K562 (cell line): ENCODE measurements around the gene KRTAP17-1. TPM values are rescaled to one million over a fixed set of nuclear protein-coding genes. Genes with fewer than 3 reads are reported as not detected.

Source experiments
- ATAC-seq: fragments of 200-7000 bp; cut with Tn5 transposase; 3 replicates; pipeline ENCODE4 v1.9.1; 2020; ENCODE audit warnings: moderate library complexity
- BruUV-seq: library from RNA; stranded (reverse); fragments of 400-500 nt; replicated peaks from 2 replicates; lab custom pipeline; 2021; lab: Mats Ljungman, UMichigan
- CTCF ChIA-PET: fragments of 300-600 bp; formaldehyde crosslinking; extraction: SDS; loops from one replicate; lab custom pipeline; 2021; ENCODE audit warnings: low intra/inter-chr PET ratio; lab: Yijun Ruan, JAX
- POLR2A ChIA-PET: fragments of 300-600, 350-650 bp; sonication (Branson Sonifier 250); formaldehyde crosslinking; extraction: SDS; loops from one replicate; lab custom pipeline; 2021; ENCODE audit warnings: antibody characterized with exemption, inconsistent platforms; lab: Yijun Ruan, JAX
- DNase-seq, 4 experiments: peaks; one replicate each; pipeline versions ENCODE4 v3.0.0 to v3.0.0-alpha.2; 2011 to 2018; ENCODE audit warnings: low spot score in 3 of 4, mixed read lengths in 3 of 4; ENCODE audit errors: extremely low read depth in 1 of 4
- FAIRE-seq: peaks from 2 replicates; lab custom pipeline; 2011; peaks lifted over from hg19 to GRCh38; lab: Jason Lieb, UNC
- H2AFZ ChIP-seq: 2 replicates; pipeline ENCODE4 v1.6.0; 2011; ENCODE audit warnings: low read depth, low read length, control low read depth, inconsistent platforms
- H3K27ac ChIP-seq: fragments of 200-600 bp; 3 replicates; pipeline ENCODE4 v1.8.0; 2011; ENCODE audit warnings: low read depth, mild to moderate bottlenecking, control low read depth, inconsistent platforms, low read length, moderate library complexity, mixed read lengths; ENCODE audit errors: extremely low read depth
- H3K27me3 ChIP-seq, 2 experiments: fragments of 300-600 bp in 1 of 2; 2 replicates in 1 of 2; 3 replicates in 1 of 2; pipeline versions ENCODE4 v1.6.0 to v1.8.0; 2011; ENCODE audit warnings: inconsistent platforms in 2 of 2, low read length in 2 of 2, mild to moderate bottlenecking in 1 of 2, mixed read lengths in 1 of 2, moderate library complexity in 1 of 2; ENCODE audit not compliant: control insufficient read depth in 2 of 2, insufficient read depth in 2 of 2
- H3K36me3 ChIP-seq: fragments of 300-600 bp; 3 replicates; pipeline ENCODE4 v1.8.0; 2011; ENCODE audit warnings: mild to moderate bottlenecking, low read length, inconsistent platforms; ENCODE audit not compliant: control insufficient read depth, insufficient read depth
- H3K4me1 ChIP-seq, 2 experiments: fragments of 200-600 bp in 1 of 2; replicated peaks in 1 of 2; 2 replicates in 1 of 2; 3 replicates in 1 of 2; pipeline versions ENCODE4 v1.5.1 to v1.8.0; 2011; ENCODE audit warnings: inconsistent platforms in 2 of 2, low read length in 2 of 2, mild to moderate bottlenecking in 1 of 2, mixed read lengths in 1 of 2, moderate library complexity in 1 of 2; ENCODE audit not compliant: control insufficient read depth in 2 of 2, insufficient read depth in 2 of 2
- H3K4me2 ChIP-seq: 2 replicates; pipeline ENCODE4 v1.6.1; 2011; ENCODE audit warnings: low read length, control low read depth, inconsistent platforms, mixed read lengths; ENCODE audit not compliant: insufficient read depth
- H3K4me3 ChIP-seq: fragments of 200-600 bp; sonication (generic), shearing (Covaris generic); 2 replicates; pipeline ENCODE4 v1.5.1; 2016; ENCODE audit warnings: control low read depth, inconsistent platforms
- H3K79me2 ChIP-seq: fragments of 200-600 bp; 3 replicates; pipeline ENCODE4 v1.8.0; 2011; ENCODE audit warnings: low read length, inconsistent platforms; ENCODE audit not compliant: control insufficient read depth, insufficient read depth
- H3K9ac ChIP-seq, 2 experiments: 2 replicates each; pipeline versions ENCODE4 v1.6.0 to v1.6.1; 2011; ENCODE audit warnings: low read depth in 2 of 2, low read length in 2 of 2, control low read depth in 1 of 2, inconsistent platforms in 1 of 2, mild to moderate bottlenecking in 1 of 2, mixed read lengths in 1 of 2; ENCODE audit not compliant: insufficient read depth in 1 of 2
- H3K9me1 ChIP-seq: one replicate; pipeline ENCODE4 v1.6.0; 2011; ENCODE audit warnings: inconsistent platforms, mild to moderate bottlenecking, low read length, moderate library complexity; ENCODE audit not compliant: control insufficient read depth, insufficient read depth
- H3K9me3 ChIP-seq: replicated peaks from 2 replicates; pipeline ENCODE4 v1.5.1; 2011; ENCODE audit warnings: low read depth, low read length, inconsistent platforms; ENCODE audit not compliant: control insufficient read depth, insufficient read depth
- H4K20me1 ChIP-seq: replicated peaks from 2 replicates; pipeline ENCODE4 v1.6.1; 2011; ENCODE audit warnings: low read length, inconsistent platforms, mixed read lengths; ENCODE audit not compliant: control insufficient read depth, insufficient read depth
- ATF7 ChIP-seq: fragments of 450-650 bp; IDR thresholded peaks from 2 replicates; pipeline ENCODE4 v1.7.1; 2014; ENCODE audit warnings: mild to moderate bottlenecking, moderate library complexity
- CGGBP1 ChIP-seq: fragments of 250-450 bp; sonication (Bioruptor Pico); IDR thresholded peaks from 2 replicates; pipeline ENCODE4 v1.9.0; 2021; ENCODE audit warnings: mild to moderate bottlenecking
- ELF4 ChIP-seq: fragments of 450-650 bp; formaldehyde crosslinking; IDR thresholded peaks from 2 replicates; pipeline ENCODE4 v1.4.0; 2022; ENCODE audit warnings: missing genetic modification characterization
- GTF2F1 ChIP-seq: IDR thresholded peaks from 2 replicates; pipeline ENCODE4 v1.6.1; 2011; ENCODE audit warnings: low read depth, low read length, improper control_type of control experiment
- IRF2 ChIP-seq: sonication (generic); formaldehyde crosslinking; IDR thresholded peaks from 2 replicates; pipeline ENCODE4 v1.8.1; 2022; ENCODE audit warnings: mild to moderate bottlenecking, missing genetic modification reagents
- NCOA4 ChIP-seq: fragments of 450-650 bp; IDR thresholded peaks from 2 replicates; pipeline ENCODE4 v1.6.1; 2018; ENCODE audit warnings: mild to moderate bottlenecking; ENCODE audit not compliant: partially characterized antibody
- RAD51 ChIP-seq: fragments of 450-650 bp; IDR thresholded peaks from 2 replicates; pipeline ENCODE4 v1.7.1; 2016; ENCODE audit warnings: low read depth, mild to moderate bottlenecking, borderline replicate concordance
- RBM39 ChIP-seq: fragments of 200-400 bp; formaldehyde crosslinking; optimal IDR thresholded peaks from 2 replicates; pipeline ENCODE3; 2018; ENCODE audit warnings: low read depth, low read length
- SMARCA4 ChIP-seq: fragments of 450-650 bp; IDR thresholded peaks from 2 replicates; pipeline ENCODE4 v1.6.1; 2016
- ZNF217 ChIP-seq: sonication (generic); formaldehyde crosslinking; IDR thresholded peaks from 2 replicates; pipeline ENCODE4 v1.8.0; 2022; ENCODE audit warnings: mild to moderate bottlenecking, missing genetic modification reagents
- ZNF224 ChIP-seq: sonication (generic); formaldehyde crosslinking; IDR thresholded peaks from 2 replicates; pipeline ENCODE4 v1.8.0; 2022; ENCODE audit warnings: mild to moderate bottlenecking, missing genetic modification reagents
- ZNF639 ChIP-seq, 2 experiments: fragments of 200-800 bp in 1 of 2; sonication (Bioruptor generic) in 1 of 2; sonication (generic) in 1 of 2; formaldehyde crosslinking in 1 of 2; IDR thresholded peaks in 1 of 2; conservative IDR thresholded peaks in 1 of 2; 2 replicates each; pipeline versions ENCODE4 v1.5.0 to v1.6.1; 2016 to 2020; ENCODE audit warnings: missing compliant biosample characterization in 1 of 2, missing genetic modification characterization in 1 of 2, missing genetic modification reagents in 1 of 2
- ZNF717 ChIP-seq: fragments of 250-450 bp; sonication (Bioruptor Pico); IDR thresholded peaks from 2 replicates; pipeline ENCODE4 v1.5.0; 2021
- WGBS: fragments of 100-300 bp; shearing (Covaris generic); methylation state at CpG from one replicate; pipeline ENCODE4 v1.1.6; 2016; ENCODE audit warnings: low coverage, mixed read lengths; ENCODE audit not compliant: insufficient coverage; ENCODE audit errors: missing lambda C conversion rate; 5-methylcytosine and 5-hydroxymethylcytosine counted together
- in situ Hi-C: fragments of 300-500 bp; cut with MboI; formaldehyde crosslinking; loops from 4 replicates; pipeline ENCODE4 v1.15.0; 2018; ENCODE audit warnings: inconsistent platforms, mixed read lengths
- intact Hi-C: fragments of 100-400 bp; cut with micrococcal nuclease; formaldehyde crosslinking; loops from 2 replicates; pipeline ENCODE4 v1.14.2; 2022
- polyA plus RNA-seq, 8 experiments: library from polyadenylated mRNA; depleted of rRNA in 4 of 8; stranded (reverse) in 5 of 8; unstranded in 3 of 8; fragments of >200 nt; fragmentation: Nextera tagmentation in 2 of 8; fragmentation: Illumina TruSeq in 1 of 8; extraction: Ambion mirVana in 2 of 8; extraction: Trizol in 1 of 8; gene quantifications; 2 replicates each; pipeline versions ENCODE4 v1.2.1 to v1.2.3, GENCODE V29; 2011 to 2014; ENCODE audit warnings: inconsistent platforms in 1 of 8, missing spikeins in 1 of 8
- total RNA-seq, 7 experiments: library from RNA; depleted of rRNA in 6 of 7; stranded (reverse); fragments of >200 nt in 6 of 7; fragmentation: Illumina TruSeq in 2 of 7; extraction: Trizol in 2 of 7; gene quantifications; 2 replicates each; pipeline versions ENCODE4 v1.2.1 to v1.2.3, GENCODE V29; 2011 to 2021; ENCODE audit warnings: low replicate concordance in 1 of 7

Gene KRTAP17-1
- total and polyA plus RNA-seq, 9 of the 15 experiments (the other 6 are each of a cell fraction or from before 2014, with no cell fraction given) = not detected

DNA sequence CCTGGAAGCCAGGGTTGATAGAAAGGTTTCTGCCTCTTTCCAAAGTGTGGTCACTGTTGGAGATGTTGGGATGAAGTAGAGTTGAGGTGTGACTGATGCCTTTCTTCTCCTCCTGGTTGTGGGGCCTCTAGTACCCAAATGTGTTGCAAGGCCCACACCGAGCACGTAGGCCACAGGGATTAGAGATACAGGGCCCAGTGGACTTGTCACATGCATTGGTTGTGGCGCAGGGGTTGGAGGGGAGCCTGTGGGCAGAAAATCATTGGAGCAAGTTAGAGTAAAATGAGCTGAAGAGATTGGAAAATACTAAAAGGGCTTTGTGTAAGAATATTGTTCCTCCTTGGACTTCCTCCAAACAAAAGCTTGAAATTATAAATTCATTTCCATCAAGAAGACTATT, 30.5 kb upstream of the KRTAP17-1 start:
- WGBS = 10% methylated on average over 3 of the region's 3 CpGs

GRCh38 chr17:41343029-41343428, 27.5 kb upstream of the KRTAP17-1 start:
- Histone ChIP-seq H3K4me2 (no peak overlapping the region), H3K27me3 (no peaks in the 10 kb centered on the region), H4K20me1 (no peaks in the 10 kb centered on the region), H3K4me3 (no peak overlapping the region), H2AFZ (no peak overlapping the region), H3K9ac (no peak overlapping the region), H3K9me3 (no peaks in the 10 kb centered on the region), H3K36me3 (no peaks in the 10 kb centered on the region), H3K27ac (no peak overlapping the region), H3K79me2 (no peaks in the 10 kb centered on the region), H3K4me1 (no peaks in the 10 kb centered on the region), H3K9me1 (no peaks in the 10 kb centered on the region)
- in situ Hi-C loops (no loop called here), intact Hi-C loops (no loop called here)
- DNase-seq = no peak
- no peak for FAIRE-seq
- 0% methylated on average over 3 of the region's 3 CpGs for WGBS
- POLR2A ChIA-PET = interaction anchor here (0.7 kb wide), 1 partner anchor 960 kb away, joined by 3 read pairs; no protein-coding TSS in a partner anchor
- ATAC-seq = no peak
- BruUV-seq = no TSS peak
- CTCF ChIA-PET = no interaction called here
- no peak for TF ChIP-seq ZNF717
- no peak for TF ChIP-seq ZNF224 (CRISPR knock-in tag)
- TF ChIP-seq CGGBP1 = no peak
- no peak for TF ChIP-seq GTF2F1
- no peak for TF ChIP-seq SMARCA4
- TF ChIP-seq ZNF639 (CRISPR knock-in tag; conservative IDR thresholded peaks at IDR 0.05 in 1 of 2, IDR thresholded peaks at IDR 0.05 in 1 of 2) = no peak
- no peak for TF ChIP-seq IRF2
- no peak for TF ChIP-seq ZNF217 (CRISPR knock-in tag)
- no peak for TF ChIP-seq ATF7

More for the DNA sequence above, 30.5 kb upstream of the KRTAP17-1 start:
- Histone ChIP-seq H3K9me3 (no peaks in the 10 kb centered on the region), H3K4me1 (no peaks in the 10 kb centered on the region), H3K79me2 (no peaks in the 10 kb centered on the region), H3K9ac (no peak overlapping the region), H2AFZ (no peak overlapping the region), H3K4me2 (no peak overlapping the region), H3K9me1 (no peaks in the 10 kb centered on the region), H3K27me3 (no peaks in the 10 kb centered on the region), H3K27ac (no peak overlapping the region), H3K36me3 (no peaks in the 10 kb centered on the region), H3K4me3 (no peak overlapping the region), H4K20me1 (no peaks in the 10 kb centered on the region)
- intact Hi-C loops = no loop called here
- no peak for FAIRE-seq
- ATAC-seq = no peak
- no peak for DNase-seq
- in situ Hi-C loops = no loop called here
- POLR2A ChIA-PET = interaction anchor here (1.1 kb wide), 1 partner anchor 10 kb away, joined by 5 read pairs; no protein-coding TSS in a partner anchor
- no TSS peak for BruUV-seq
- TF ChIP-seq RBM39 = no peak
- TF ChIP-seq NCOA4 = no peak
- no peak for TF ChIP-seq SMARCA4
- TF ChIP-seq ELF4 (CRISPR knock-in tag) = no peak
- no peak for TF ChIP-seq RAD51
- CTCF ChIA-PET = no interaction called here
